ENCODE measurements around the gene ROR1. TPM values are rescaled to one million over a fixed set of nuclear protein-coding genes. Genes with fewer than 3 reads are reported as not detected.

Gene ROR1
- total and polyA plus RNA-seq, 9 of the 15 experiments (the other 6 are each of a cell fraction or from before 2014, with no cell fraction given): 0.02 TPM; not detected in 8

GRCh38 chr1:64139877-64140276 is 366.1 kb downstream of the ROR1 start:
- CTCF ChIA-PET (ENCODE audit: low intra/inter-chr PET ratio): no interaction called here
- FAIRE-seq: no peak

More at GRCh38 chr1:64139877-64140276, 366.1 kb downstream of the ROR1 start:
- H3K4me2 ChIP-seq (ENCODE audit: insufficient read depth, low read length): no peak overlapping the region
- H3K9me3 ChIP-seq (replicated peaks; ENCODE audit: control insufficient read depth, insufficient read depth, low read depth, low read length): no peaks in the 10 kb centered on the region
- ATAC-seq (no peak), DNase-seq (ENCODE audit: extremely low read depth in 1 of 4, low spot score in 3 of 4) (no peak)
- intact Hi-C loops (cut with micrococcal nuclease) (loop anchor here (10.0 kb wide), 2 partner anchors 105 to 225 kb away; no protein-coding TSS in a partner anchor), in situ Hi-C loops (cut with MboI) (no loop called here)
- 7% methylated on average over 10 of the region's 10 CpGs for WGBS (ENCODE audit: insufficient coverage, low coverage, missing lambda C conversion rate)
- POLR2A ChIA-PET: interaction anchor here (1.2 kb wide), 1 partner anchor 12 kb away, joined by 3 read pairs; no protein-coding TSS in a partner anchor
- no peak for TF ChIP-seq TCF3 (CRISPR knock-in tag; IDR thresholded peaks at IDR 0.05)
- no peak for TF ChIP-seq TOE1 (IDR thresholded peaks at IDR 0.05; ENCODE audit: borderline replicate concordance)
- no peak for TF ChIP-seq TOE1 (CRISPR knock-in tag; IDR thresholded peaks at IDR 0.05; ENCODE audit: borderline replicate concordance, low read depth)
- no peak for TF ChIP-seq TBP (optimal IDR thresholded peaks at IDR 0.05; ENCODE audit: low read depth, low read length)
- no peak for TF ChIP-seq ZNF695 (CRISPR knock-in tag; IDR thresholded peaks at IDR 0.05)
- no peak for TF ChIP-seq POU5F1 (IDR thresholded peaks at IDR 0.05; ENCODE audit: borderline replicate concordance, low read depth, low read length, partially characterized antibody)
- TF ChIP-seq ZNF766 (CRISPR knock-in tag; conservative IDR thresholded peaks at IDR 0.05): no peak
- no peak for TF ChIP-seq CLOCK (CRISPR knock-in tag; IDR thresholded peaks at IDR 0.05; ENCODE audit: borderline replicate concordance)
- no peak for TF ChIP-seq KDM4B (IDR thresholded peaks at IDR 0.05; ENCODE audit: borderline replicate concordance in 2 of 2, low read depth in 1 of 2)
- no peak for TF ChIP-seq ZNF77 (CRISPR knock-in tag; IDR thresholded peaks at IDR 0.05)
- no peak for TF ChIP-seq KLF6 (CRISPR knock-in tag; IDR thresholded peaks at IDR 0.05; ENCODE audit: borderline replicate concordance)
- TF ChIP-seq BMI1 (IDR thresholded peaks at IDR 0.05; ENCODE audit: low read length): no peak
- no peak for TF ChIP-seq CEBPB (tag; IDR thresholded peaks at IDR 0.05)
- no peak for TF ChIP-seq CSDE1 (IDR thresholded peaks at IDR 0.05)
- no peak for TF ChIP-seq PREB (CRISPR knock-in tag; IDR thresholded peaks at IDR 0.05)
- no peak for TF ChIP-seq SMAD1 (IDR thresholded peaks at IDR 0.05; ENCODE audit: low read depth, low read length, partially characterized antibody)
- TF ChIP-seq STAT6 (CRISPR knock-in tag; IDR thresholded peaks at IDR 0.05): no peak
- TF ChIP-seq SREBF2 (CRISPR knock-in tag; IDR thresholded peaks at IDR 0.05): no peak
- peaks cover 0 to 8% of the 10 kb centered on the region in 2 experiments; a peak in 2 of 5 replicates for H3K27me3 ChIP-seq (ENCODE audit: control insufficient read depth in 2 of 2, insufficient read depth in 2 of 2, low read length in 2 of 2)
- H4K20me1 ChIP-seq (replicated peaks; ENCODE audit: control insufficient read depth, insufficient read depth, low read length): 0 out of 2 replicates have a peak, but pooled peaks cover 4% of the 10 kb centered on the region
- H3K79me2 ChIP-seq (ENCODE audit: control insufficient read depth, insufficient read depth, low read length): no peaks in the 10 kb centered on the region
- no peaks in the 10 kb centered on the region for H3K9me1 ChIP-seq (ENCODE audit: control insufficient read depth, insufficient read depth, low read length)
- no peak overlapping the region for H3K4me3 ChIP-seq
- no peaks in the 10 kb centered on the region for H3K36me3 ChIP-seq (ENCODE audit: control insufficient read depth, insufficient read depth, low read length)
- H2AFZ ChIP-seq (ENCODE audit: low read depth, low read length): no peak overlapping the region
- H3K27ac ChIP-seq (ENCODE audit: extremely low read depth, low read depth, low read length): no peak overlapping the region
- BruUV-seq (replicated peaks): no TSS peak
- H3K4me1 ChIP-seq (replicated peaks in 1 of 2; ENCODE audit: control insufficient read depth in 2 of 2, insufficient read depth in 2 of 2, low read length in 2 of 2): no peaks in the 10 kb centered on the region
- no peak overlapping the region for H3K9ac ChIP-seq (ENCODE audit: insufficient read depth in 1 of 2, low read depth in 2 of 2, low read length in 2 of 2)
